Left ventricle myocardium inferior (tissue), 1 donor: ENCODE data around the gene MS4A10. TPM values are rescaled to one million over a fixed set of nuclear protein-coding genes. Genes with fewer than 3 reads are reported as not detected.

ENCODE experiments used
- DNase-seq: peaks from one replicate; pipeline ENCODE4 v3.0.0-alpha.2; 2020
- H3K27ac ChIP-seq: fragments of 200-600 bp; replicated peaks from 2 replicates; pipeline ENCODE4 v1.8.0; 2021
- H3K27me3 ChIP-seq: fragments of 200-600 bp; 2 replicates; pipeline ENCODE4 v1.8.0; 2021; ENCODE audit warnings: low read depth
- H3K36me3 ChIP-seq: fragments of 200-600 bp; 2 replicates; pipeline ENCODE4 v1.8.0; 2021
- H3K4me1 ChIP-seq: fragments of 200-600 bp; 2 replicates; pipeline ENCODE4 v1.8.0; 2021
- H3K4me3 ChIP-seq: fragments of 200-600 bp; 2 replicates; pipeline ENCODE4 v1.8.0; 2021; ENCODE audit warnings: mild to moderate bottlenecking, moderate library complexity
- H3K9me3 ChIP-seq: fragments of 200-600 bp; replicated peaks from 2 replicates; pipeline ENCODE4 v1.8.0; 2021
- CTCF ChIP-seq: fragments of 200-600 bp; IDR thresholded peaks from 2 replicates; pipeline ENCODE4 v1.8.0; 2021; ENCODE audit warnings: antibody characterized with exemption, mild to moderate bottlenecking, borderline replicate concordance
- intact Hi-C: fragments of 100-400 bp; cut with micrococcal nuclease; formaldehyde crosslinking; loops from one replicate; pipeline ENCODE4 v1.11.0; 2022
- total RNA-seq: library from RNA; stranded (reverse); fragmentation: NEBNext Ultra II Directional; extraction: Animal tissue kit (Norgen Biotek cat#: 25700); gene quantifications from one replicate; pipeline ENCODE4 v1.2.1, GENCODE V29; 2021
- donor health status: DM: no; HTN: yes; CAD: no; lungs with severe emphysema.

MS4A10 gene
- total RNA-seq, 1 donor from 2014 or later: not detected

- intact Hi-C loops: no loop called here
- no peaks in the 10 kb centered on the region for H3K36me3 ChIP-seq
- peaks cover 29% of the 10 kb centered on the region for H3K27me3 ChIP-seq
- TF ChIP-seq CTCF: no peak
- DNase-seq: no peak
- no peaks in the 10 kb centered on the region for H3K4me1 ChIP-seq
- no peak overlapping the region for H3K27ac ChIP-seq
- H3K9me3 ChIP-seq: no peaks in the 10 kb centered on the region
- no peak overlapping the region for H3K4me3 ChIP-seq
Observed at GRCh38 chr11:60809249-60809648, 24.1 kb downstream of the MS4A10 start.

GRCh38 chr11:60809691-60810090, 24.6 kb downstream of the MS4A10 start:
- intact Hi-C loops: no loop called here
- H3K36me3 ChIP-seq: no peaks in the 10 kb centered on the region

GRCh38 chr11:60810151-60810550, 25.0 kb downstream of the MS4A10 start:
- intact Hi-C loops: no loop called here
- no peaks in the 10 kb centered on the region for H3K9me3 ChIP-seq
- H3K27ac ChIP-seq: no peak overlapping the region
- H3K27me3 ChIP-seq: peaks cover 19% of the 10 kb centered on the region
- no peaks in the 10 kb centered on the region for H3K4me1 ChIP-seq
- no peak for DNase-seq
- H3K36me3 ChIP-seq: no peaks in the 10 kb centered on the region
- no peak for TF ChIP-seq CTCF
- H3K4me3 ChIP-seq: no peak overlapping the region

More at GRCh38 chr11:60809691-60810090, 24.6 kb downstream of the MS4A10 start:
- Histone ChIP-seq H3K4me3 (no peak overlapping the region), H3K27ac (no peak overlapping the region), H3K4me1 (no peaks in the 10 kb centered on the region), H3K27me3 (peaks cover 24% of the 10 kb centered on the region), H3K9me3 (no peaks in the 10 kb centered on the region)
- no peak for TF ChIP-seq CTCF
- DNase-seq: no peak

- no peak overlapping the region for H3K4me3 ChIP-seq
- H3K9me3 ChIP-seq: no peaks in the 10 kb centered on the region
- peaks cover 15% of the 10 kb centered on the region for H3K27me3 ChIP-seq
- no peaks in the 10 kb centered on the region for H3K4me1 ChIP-seq
- peak overlapping the region; percentile 23 for H3K27ac ChIP-seq
- DNase-seq: no peak
- H3K36me3 ChIP-seq: no peaks in the 10 kb centered on the region
- intact Hi-C loops: no loop called here
- no peak for TF ChIP-seq CTCF
Observed at GRCh38 chr11:60810569-60810968, 25.4 kb downstream of the MS4A10 start.

- H3K27ac ChIP-seq: no peak overlapping the region
- H3K4me1 ChIP-seq: no peaks in the 10 kb centered on the region
- peaks cover 22% of the 10 kb centered on the region for H3K27me3 ChIP-seq
- intact Hi-C loops: no loop called here
- H3K36me3 ChIP-seq: no peaks in the 10 kb centered on the region
- peaks cover 16% of the 10 kb centered on the region for H3K9me3 ChIP-seq
- no peak for DNase-seq
- H3K4me3 ChIP-seq: no peak overlapping the region
- no peak for TF ChIP-seq CTCF
Observed at GRCh38 chr11:60813324-60813723, 28.2 kb downstream of the MS4A10 start.

- no peak overlapping the region for H3K4me3 ChIP-seq
- intact Hi-C loops: no loop called here
- DNase-seq: no peak
- H3K36me3 ChIP-seq: no peaks in the 10 kb centered on the region
- H3K27ac ChIP-seq: no peak overlapping the region
- TF ChIP-seq CTCF: no peak
- H3K4me1 ChIP-seq: no peaks in the 10 kb centered on the region
- peaks cover 22% of the 10 kb centered on the region for H3K27me3 ChIP-seq
- H3K9me3 ChIP-seq: peaks cover 16% of the 10 kb centered on the region
Observed at GRCh38 chr11:60814112-60814511, 29.0 kb downstream of the MS4A10 start.
